Measurements from ENCODE around the gene PRDM16.

Gene PRDM16

GRCh38 chr1:3128431-3129132 lies 59.6 kb downstream of the PRDM16 start:
- DNase-seq = no peak

GRCh38 chr1:3129133-3129490 lies 60.1 kb downstream of the PRDM16 start:
- no peak for DNase-seq

DNA sequence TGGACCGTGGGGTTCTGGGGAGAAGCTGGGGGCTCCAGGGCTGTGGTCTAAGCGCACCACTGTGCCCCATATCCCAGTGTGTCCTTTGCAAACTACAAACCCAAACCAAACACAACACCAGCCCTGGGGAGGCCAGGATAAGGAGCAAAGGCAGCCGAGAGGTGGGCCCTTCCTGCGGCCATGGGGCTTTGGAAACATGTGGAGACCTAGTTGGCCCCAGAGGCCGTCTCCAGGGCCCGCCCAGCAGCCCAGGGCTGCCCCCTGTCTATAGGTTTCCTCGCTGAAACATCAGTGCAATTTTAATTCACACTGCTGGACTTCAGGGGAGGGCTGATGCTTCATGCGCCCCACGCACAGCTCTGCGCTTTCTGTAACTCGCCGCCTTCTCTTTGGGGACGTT lies 61.3 kb downstream of the PRDM16 start:
- no peak for DNase-seq

- no peak for DNase-seq
These were observed 63.7 kb downstream of the PRDM16 start for GRCh38 chr1:3132660-3133059.

DNA sequence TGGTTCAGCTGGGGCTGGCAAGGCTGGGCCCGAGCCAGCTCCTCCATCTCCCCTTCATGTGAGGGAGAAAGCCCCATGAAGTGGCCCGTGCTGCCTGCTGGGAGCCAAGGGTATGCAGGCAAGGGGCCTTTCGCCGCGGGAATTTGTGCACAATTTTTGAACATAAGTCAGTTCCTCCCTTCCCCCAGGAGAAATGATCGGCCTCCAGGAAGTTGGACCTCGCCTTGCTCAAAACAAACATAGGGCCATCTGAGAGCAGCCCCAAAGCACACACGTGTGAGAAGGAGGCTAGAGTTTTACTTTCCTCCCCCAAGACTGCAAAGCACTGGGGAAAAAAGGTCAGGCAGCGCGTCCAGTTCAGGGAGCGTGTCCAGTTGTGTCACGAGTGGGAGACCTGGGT lies 64.7 kb downstream of the PRDM16 start:
- DNase-seq = no peak

DNA sequence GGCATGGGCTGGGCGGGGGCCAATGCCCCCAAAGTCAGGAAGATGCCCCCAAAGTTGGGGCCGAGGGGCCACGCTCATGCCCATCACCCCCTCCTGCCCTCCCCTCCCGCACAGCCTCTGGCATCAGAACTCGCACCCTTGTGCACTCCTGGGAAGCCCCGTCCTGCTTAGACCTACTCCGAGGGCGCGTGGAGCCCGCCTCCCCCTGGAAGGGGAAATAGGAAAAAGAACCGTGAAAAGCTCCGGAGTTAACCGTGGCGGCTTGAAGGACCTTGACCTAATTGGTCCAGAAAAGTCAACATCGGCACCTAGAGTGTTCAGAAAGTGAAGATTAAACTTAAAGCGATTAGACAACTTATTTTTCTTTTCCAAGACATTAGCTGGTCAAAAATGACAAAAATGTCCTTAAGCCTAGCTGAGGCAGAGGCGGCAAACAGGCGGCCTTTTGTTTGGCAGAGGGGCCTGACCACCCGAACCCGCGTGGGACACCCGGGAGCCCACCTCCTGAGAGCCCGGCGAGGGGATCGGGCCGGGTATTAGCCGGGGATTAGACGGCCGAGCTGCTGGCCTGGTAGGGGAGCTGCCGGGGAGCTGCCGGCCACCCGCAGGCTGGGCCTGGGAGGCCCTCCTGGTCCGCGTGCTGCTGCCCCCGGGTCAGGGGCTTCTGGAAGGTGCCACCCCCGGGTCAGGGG lies 65.5 kb downstream of the PRDM16 start:
- DNase-seq = no peak

DNA sequence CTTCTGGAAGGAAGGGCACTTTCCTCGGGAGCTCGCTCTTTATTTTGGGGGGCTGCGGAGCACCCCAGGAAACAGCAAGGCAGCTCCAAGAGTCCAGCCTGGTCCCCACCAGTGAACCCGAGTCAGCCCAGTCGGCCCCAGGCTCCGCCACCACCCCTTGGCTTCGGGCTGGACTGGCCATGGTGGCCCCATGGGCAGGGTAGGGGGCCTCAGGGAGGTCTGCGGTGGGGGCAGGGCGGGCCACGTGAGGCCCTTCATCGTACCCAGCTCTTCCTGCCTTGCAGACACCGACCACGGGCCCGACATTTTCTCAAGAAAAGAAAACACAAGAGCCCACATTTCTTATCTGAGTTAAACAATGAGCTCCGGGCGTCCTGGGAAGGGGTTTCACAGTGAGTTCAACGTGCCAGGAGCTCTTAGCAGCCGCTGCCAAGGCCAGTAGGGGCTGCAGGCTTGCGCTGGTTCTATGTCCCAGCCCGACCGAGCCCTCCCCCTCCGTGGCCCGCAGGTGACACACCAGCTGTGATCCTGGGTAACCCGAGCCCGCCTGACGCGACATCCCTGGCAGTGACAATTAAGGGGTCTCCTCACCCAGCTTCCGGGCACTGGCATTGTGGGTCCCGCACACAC lies 66.2 kb downstream of the PRDM16 start:
- no peak for DNase-seq

DNA sequence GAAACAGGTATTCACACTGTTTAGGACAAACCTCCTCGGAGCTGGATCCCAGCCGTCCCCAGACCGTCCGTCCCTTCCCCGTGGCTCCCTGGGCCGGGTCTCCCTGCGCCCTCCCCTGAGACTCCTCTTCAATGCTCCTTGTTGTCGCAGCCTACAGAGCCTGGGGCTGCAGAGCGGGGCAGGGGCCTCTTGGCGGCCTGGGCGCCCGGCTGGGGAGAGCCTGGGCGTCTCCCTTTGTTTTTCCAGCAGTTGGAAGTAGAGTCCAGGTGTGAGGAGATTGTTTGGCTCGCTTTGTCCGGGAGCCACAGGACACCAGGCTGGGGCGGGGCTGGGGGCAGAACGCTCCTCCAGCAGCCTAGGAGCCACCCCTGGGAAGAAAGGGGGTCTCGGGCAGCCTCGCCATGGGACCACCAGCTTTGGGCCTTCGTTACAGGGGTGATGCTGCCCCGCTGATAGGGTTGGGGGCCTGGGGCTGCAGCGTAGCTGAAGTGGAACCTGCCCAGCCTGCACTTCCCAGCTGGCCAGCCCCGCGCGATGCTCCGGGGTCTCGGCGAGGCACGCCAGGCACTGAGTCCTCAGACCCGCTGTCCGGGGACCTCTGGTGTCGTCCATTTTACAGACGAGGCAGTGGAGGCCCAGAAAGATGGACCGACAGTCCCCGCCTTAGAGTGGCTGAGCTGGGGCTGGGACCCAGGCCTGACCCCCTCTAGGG lies 66.9 kb downstream of the PRDM16 start:
- DNase-seq = no peak

DNA sequence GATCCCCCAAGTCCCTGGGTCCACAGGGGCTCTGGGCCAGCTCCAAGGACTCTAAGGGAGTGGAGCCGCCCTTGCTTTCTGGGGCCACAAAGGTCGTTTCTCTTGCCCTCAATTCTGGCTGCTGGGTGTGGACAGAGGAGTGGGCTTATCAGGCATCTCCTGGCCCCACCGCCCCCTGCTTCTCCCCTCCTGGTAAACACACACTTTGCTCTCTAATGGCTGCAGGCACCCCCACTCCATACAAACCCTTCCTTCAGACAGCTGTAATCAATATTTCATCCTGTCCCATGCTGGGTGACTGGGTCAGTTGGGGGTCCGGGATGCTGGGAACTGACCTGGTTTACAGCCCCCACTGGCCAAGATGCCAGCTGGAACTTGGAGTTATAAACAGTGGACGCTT lies 67.5 kb downstream of the PRDM16 start:
- no peak for DNase-seq

- DNase-seq = no peak
These were observed 68.4 kb downstream of the PRDM16 start for GRCh38 chr1:3137111-3138100.

- DNase-seq = no peak
These were observed 69.7 kb downstream of the PRDM16 start for GRCh38 chr1:3138623-3139151.

- no peak for DNase-seq
These were observed 70.4 kb downstream of the PRDM16 start for GRCh38 chr1:3139451-3139852.

DNA sequence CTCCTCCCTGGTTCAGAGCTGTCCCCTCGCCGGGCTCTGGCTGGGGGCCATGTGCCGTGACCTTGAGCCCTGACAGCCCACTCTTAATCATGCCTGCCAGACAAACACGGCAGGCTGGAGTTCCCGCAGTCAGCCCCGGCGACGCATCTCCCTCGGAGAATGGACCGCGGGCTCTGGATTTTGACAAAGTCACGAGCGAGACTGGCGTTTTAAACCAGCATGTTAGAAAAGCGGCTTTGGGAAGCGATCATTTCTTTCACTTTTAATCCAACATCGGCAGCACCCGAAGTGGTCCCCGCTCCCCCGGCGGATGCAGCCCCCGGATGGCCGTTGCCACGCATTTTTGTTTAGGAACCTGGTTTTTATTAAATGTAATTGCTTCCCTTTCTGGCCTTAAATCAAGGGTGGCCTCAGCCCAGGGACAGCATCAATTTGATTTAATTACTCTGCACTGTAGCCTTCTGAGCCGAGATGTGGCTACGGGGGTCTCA lies 70.9 kb downstream of the PRDM16 start:
- DNase-seq = no peak

- DNase-seq = no peak
These were observed 71.4 kb downstream of the PRDM16 start for GRCh38 chr1:3140437-3140836.

DNA sequence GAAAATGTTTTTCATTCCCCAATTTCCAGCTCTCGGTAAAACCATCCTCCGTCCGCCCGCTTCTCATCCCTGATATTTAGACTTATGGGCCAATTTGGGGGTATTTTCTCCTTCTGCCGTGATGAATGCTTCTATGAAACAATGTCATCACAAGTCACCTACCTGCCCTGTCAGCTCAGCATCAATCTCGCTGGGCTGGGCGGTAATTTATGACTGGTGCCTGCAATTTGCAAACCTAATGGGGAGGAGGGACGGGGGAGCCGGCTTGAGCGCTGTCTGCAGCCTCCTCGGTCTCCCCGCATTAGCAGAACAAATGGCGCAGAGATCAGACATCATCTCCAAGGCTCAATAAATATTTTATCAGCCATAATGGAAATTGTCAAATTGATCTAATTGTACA lies 72.1 kb downstream of the PRDM16 start:
- no peak for DNase-seq

DNA sequence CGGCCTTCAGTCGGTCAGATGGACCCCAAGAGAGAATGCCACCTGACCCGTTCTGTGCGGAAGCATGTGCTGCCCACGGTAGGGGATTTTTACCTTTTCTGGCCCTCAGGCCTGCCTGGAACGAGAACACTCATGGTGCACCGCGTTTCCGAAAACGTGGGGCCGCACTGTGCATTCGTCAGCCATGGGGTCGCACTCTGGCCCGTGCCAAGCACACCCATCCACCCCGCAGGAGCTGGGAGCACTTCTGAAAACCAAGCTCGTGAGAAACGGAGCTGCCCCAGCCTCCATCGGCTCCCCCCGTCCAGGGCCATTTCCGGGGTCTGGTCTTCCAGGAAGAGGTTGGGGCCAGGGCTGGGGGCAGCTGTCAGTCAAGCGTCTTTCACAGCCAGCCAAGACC lies 72.8 kb downstream of the PRDM16 start:
- no peak for DNase-seq

DNA sequence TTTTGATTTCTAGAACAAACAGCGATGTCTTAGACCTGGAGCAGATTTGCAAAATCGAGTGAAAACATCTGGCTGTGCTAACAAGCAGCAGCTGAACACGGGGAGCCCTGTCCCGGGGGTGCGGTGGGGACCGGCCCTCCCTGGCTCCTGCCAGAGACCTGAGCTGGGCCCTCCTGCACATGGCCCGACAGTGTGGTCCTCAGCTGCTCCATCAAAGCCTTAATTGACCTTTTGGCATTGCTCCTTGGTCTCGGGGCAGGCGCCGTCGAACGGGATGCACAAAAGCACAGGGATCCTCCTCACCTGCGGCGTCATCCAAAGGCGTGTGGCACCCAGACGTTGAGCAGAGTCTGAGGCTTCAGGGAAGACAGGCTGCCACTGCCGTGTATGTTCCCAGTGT lies 73.2 kb downstream of the PRDM16 start:
- no peak for DNase-seq

GRCh38 chr1:3142751-3143150 lies 73.7 kb downstream of the PRDM16 start:
- no peak for DNase-seq

DNA sequence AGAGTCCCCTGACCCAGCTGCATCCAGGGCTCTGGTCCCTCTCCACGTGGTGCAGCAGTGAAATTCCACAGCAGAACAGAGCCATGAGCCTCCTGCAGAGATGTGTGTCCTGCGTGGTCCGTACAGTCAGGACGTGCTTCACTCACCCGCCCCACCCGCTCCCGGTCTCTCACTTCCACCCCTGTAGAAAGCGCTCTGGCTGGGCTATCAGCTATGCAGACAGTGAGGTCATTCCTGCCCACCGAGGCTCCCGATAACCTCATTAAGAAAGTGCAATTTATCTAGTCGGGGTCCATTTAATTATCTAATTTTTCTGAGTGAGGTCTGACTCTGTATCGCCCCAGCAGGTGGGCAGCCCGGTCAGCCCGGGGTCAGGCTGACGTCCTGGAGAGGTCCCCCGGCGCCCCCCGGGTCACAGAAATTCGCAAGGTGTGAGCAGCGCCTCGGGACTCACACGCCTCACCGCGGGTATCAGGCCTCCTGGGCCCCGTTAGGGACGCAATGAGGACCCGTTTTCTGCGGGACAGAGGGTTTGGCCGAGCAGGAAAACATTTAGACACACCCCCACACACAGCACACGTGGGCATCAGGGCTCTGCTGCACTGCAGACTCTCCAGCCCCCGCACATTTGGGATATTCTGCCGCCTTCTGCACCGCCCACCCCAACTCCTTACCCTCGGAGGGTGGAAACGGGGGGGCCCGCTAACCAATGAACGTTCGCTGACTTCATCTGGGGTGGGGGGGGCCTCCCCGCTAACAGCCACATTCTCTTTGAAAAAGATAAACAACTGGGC lies 76.7 kb downstream of the PRDM16 start:
- DNase-seq = no peak

DNA sequence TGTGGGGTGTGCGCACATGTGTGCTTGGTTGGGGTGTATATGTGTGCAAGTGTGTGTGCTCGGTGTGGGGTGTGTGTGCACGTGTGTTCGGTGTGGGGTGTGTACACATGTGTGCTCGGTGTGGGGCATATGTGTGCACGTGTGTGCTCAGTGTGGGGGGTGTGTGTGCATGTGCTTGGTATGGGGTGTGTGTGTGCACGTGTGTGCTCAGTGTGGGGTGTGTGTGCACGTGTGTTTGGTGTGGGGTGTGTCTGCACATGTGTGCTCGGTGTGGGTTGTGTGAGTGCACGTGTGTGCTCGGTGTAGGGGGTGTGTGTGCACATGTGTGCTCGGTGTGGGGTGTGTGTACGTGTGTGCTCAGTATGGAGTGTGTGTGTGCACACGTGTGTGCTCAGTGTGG lies 77.5 kb downstream of the PRDM16 start:
- DNase-seq = no peak

DNA sequence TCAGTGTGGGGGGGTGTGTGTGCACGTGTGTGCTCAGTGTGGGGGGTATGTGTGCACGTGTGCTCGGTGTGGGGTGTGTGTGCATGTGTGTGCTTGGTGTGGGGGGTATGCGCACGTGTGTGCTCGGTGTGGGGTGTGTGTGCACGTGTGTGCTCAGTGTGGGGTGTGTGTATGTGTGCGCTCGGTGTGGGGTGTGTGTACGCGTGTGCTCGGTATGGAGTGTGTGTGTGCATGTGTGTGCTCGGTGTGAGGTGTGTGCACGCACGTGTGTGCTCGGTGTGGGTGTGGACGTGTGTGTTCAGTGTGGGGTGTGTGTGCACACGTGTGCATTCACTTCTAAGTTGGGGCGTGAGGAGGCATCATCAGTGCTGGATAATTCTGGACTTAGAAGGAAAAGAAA lies 77.9 kb downstream of the PRDM16 start:
- no peak for DNase-seq
